Measurements from ENCODE around the gene ALLC.

GRCh38 chr2:3625186-3625585, 32.8 kb upstream of the ALLC start:
- TF ChIP-seq CTCF (IDR thresholded peaks at IDR 0.05) (no peak), POLR2A (IDR thresholded peaks at IDR 0.05) (no peak)
